Limb (tissue), 2 donors: ENCODE results near the gene IFNG-AS1.
A peak's percentile ranks its signal among the peaks of the same experiment; 100 is the strongest.

Source experiments
- DNase-seq, 2 donors: peaks; one replicate each; pipeline ENCODE4 v3.0.0-alpha.2; 2016; ENCODE audit errors: extremely low spot score in 2 of 2

IFNG-AS1 gene

GRCh38 chr12:67989184-67989920 is at the start of gene IFNG-AS1:
Gene IFNG-AS1, plus strand, starts transcription at chr12:67989447.
- no peak for DNase-seq

GRCh38 chr12:67939611-67940010 is 49.6 kb upstream of the IFNG-AS1 start:
- DNase-seq, result no peak

- no peak for DNase-seq
Measured at GRCh38 chr12:67940780-67941243, 48.4 kb upstream of the IFNG-AS1 start.

GRCh38 chr12:67942724-67943123 is 46.5 kb upstream of the IFNG-AS1 start:
- DNase-seq, result peak in 1 of 2 donors; percentile 48

GRCh38 chr12:67943141-67943892 is 45.9 kb upstream of the IFNG-AS1 start:
- DNase-seq, result peak; percentile 63 to 89

GRCh38 chr12:67944093-67944492 is 45.2 kb upstream of the IFNG-AS1 start:
- DNase-seq, result no peak

- DNase-seq, result no peak
Measured at GRCh38 chr12:67952787-67953186, 36.5 kb upstream of the IFNG-AS1 start.

- DNase-seq, result peak in 1 of 2 donors; percentile 33
Measured at GRCh38 chr12:67957383-67957782, 31.9 kb upstream of the IFNG-AS1 start.

- no peak for DNase-seq
Measured at GRCh38 chr12:67958187-67958586, 31.1 kb upstream of the IFNG-AS1 start.

- DNase-seq, result no peak
Measured at GRCh38 chr12:67964456-67964855, 24.8 kb upstream of the IFNG-AS1 start.

- no peak for DNase-seq
Measured at GRCh38 chr12:67966560-67966959, 22.7 kb upstream of the IFNG-AS1 start.

GRCh38 chr12:67968321-67968720 is 20.9 kb upstream of the IFNG-AS1 start:
- DNase-seq, result no peak

- DNase-seq, result no peak
Measured at GRCh38 chr12:67968725-67969124, 20.5 kb upstream of the IFNG-AS1 start.

GRCh38 chr12:67969134-67969802 is 20.0 kb upstream of the IFNG-AS1 start:
- no peak for DNase-seq

- DNase-seq, result no peak
Measured at GRCh38 chr12:67977668-67978067, 11.6 kb upstream of the IFNG-AS1 start.

GRCh38 chr12:67980391-67980790 is 8.9 kb upstream of the IFNG-AS1 start:
- no peak for DNase-seq

GRCh38 chr12:67981287-67982162 is 7.7 kb upstream of the IFNG-AS1 start:
- DNase-seq, result no peak

- DNase-seq, result no peak
Measured at GRCh38 chr12:67982164-67982563, 7.1 kb upstream of the IFNG-AS1 start.

GRCh38 chr12:67986632-67987031 is 2.6 kb upstream of the IFNG-AS1 start:
- DNase-seq, result no peak

GRCh38 chr12:67988601-67989021 is 636 bp upstream of the IFNG-AS1 start:
- no peak for DNase-seq

GRCh38 chr12:67991158-67991557 is 1.9 kb downstream of the IFNG-AS1 start:
- no peak for DNase-seq
